ENCODE data around the gene ERICH6.

Gene ERICH6

DNA sequence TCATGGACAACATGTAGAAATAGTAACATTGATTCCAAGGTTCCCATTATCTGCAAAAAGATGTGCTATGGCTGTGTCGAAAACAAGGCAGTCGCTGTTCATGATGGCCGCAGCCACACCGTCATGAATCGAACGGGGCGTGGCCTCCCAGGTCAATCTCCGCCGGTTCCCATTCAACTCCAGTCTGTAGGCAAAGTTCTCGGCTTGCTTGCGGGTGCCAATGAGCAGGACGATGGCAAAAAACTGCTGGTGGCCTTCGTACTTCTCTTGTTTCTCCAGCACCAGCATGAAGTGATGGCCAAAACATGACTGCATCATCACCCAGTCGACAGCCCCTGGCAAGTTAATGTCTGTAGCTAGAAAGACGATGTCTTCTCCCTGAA lies 38.4 kb upstream of the ERICH6 start:
- H3K4me3 ChIP-seq (ENCODE audit: low read length) = no peak overlapping the region
- H3K9me3 ChIP-seq (ENCODE audit: insufficient read depth, low read depth, low read length) = no peaks in the 10 kb centered on the region
- no peaks in the 10 kb centered on the region for H3K36me3 ChIP-seq (ENCODE audit: insufficient read depth, low read depth, low read length)
- peaks cover 9% of the 10 kb centered on the region; the same call in 1 of the 2 replicates for H3K4me1 ChIP-seq (ENCODE audit: insufficient read depth, low read length)
- no peaks in the 10 kb centered on the region for H3K27me3 ChIP-seq (ENCODE audit: insufficient read depth, low read length)
- no peak overlapping the region for H3K27ac ChIP-seq (ENCODE audit: low read length)
- H3K9ac ChIP-seq (ENCODE audit: low read depth, low read length) = no peak overlapping the region

DNA sequence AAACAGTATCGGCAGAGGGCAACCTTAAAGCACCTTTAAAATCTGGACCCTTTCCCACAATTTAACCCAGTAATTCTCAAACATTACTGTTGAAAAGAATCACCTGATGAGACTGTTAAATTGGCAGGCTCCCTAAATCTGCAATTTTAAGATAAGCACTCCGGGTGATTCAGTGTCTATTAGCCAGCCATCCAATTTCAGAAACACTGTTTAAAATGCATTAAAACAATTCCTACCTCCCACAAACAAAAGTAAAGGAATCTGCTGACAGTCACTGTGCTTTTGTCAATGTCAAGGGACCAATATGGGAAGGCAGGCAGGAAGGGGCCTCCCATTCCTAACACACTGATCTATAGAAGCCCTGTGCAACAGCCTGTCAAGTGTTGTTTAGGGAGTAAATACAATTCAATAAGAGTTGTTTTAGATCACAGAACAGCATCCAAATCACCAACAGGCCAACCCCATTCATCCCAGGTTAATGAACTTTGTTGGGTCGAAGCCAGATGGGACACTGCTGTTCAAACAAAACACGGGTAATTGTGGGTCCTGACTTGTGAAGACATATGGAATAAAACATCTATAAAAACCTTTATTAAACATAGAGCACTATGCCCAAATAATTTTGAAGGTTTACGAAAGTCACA lies 37.9 kb upstream of the ERICH6 start:
- H3K4me3 ChIP-seq (ENCODE audit: low read length) = no peak overlapping the region
- no peaks in the 10 kb centered on the region for H3K9me3 ChIP-seq (ENCODE audit: insufficient read depth, low read depth, low read length)
- H3K36me3 ChIP-seq (ENCODE audit: insufficient read depth, low read depth, low read length) = no peaks in the 10 kb centered on the region
- H3K9ac ChIP-seq (ENCODE audit: low read depth, low read length) = no peak overlapping the region
- peaks cover 10% of the 10 kb centered on the region for H3K4me1 ChIP-seq (ENCODE audit: insufficient read depth, low read length)
- H3K27ac ChIP-seq (ENCODE audit: low read length) = no peak overlapping the region
- no peaks in the 10 kb centered on the region for H3K27me3 ChIP-seq (ENCODE audit: insufficient read depth, low read length)

DNA sequence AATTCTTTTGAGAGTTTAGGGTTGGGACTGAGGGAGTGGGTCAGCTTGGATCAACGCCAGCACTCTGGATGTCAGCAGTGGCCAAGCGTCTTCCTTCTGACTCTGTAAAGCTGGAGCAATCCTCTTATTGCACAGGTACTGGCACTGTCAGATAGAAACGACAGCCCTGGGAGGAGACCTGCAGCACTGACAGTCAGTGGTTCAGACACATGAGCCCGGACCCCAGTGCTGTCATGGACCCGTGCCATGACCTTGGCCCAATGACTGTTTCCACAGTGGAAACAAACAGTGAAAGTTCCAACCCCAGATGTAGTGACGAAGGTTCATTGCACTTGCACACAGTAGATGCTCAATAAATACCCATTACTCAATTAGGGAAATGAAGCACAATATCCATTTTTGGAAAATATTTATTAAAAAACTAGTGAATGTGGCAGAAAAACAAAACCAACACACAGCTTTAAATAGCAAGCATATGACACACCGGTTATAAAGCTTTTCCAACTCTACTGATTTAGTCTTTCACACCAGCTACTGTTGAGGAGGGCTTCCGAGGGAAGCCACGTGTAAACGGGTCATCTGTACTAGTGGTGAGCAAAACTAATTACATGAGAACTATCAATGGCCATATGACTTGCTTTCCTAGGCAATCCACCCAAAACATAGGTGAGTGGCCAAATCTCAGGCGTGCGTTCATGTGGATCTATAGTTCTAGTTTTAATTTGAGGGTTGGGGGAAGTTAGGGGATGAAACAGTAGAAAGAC lies 37.2 kb upstream of the ERICH6 start:
- H3K27ac ChIP-seq (ENCODE audit: low read length) = no peak overlapping the region
- peaks cover 17% of the 10 kb centered on the region for H3K4me1 ChIP-seq (ENCODE audit: insufficient read depth, low read length)

DNA sequence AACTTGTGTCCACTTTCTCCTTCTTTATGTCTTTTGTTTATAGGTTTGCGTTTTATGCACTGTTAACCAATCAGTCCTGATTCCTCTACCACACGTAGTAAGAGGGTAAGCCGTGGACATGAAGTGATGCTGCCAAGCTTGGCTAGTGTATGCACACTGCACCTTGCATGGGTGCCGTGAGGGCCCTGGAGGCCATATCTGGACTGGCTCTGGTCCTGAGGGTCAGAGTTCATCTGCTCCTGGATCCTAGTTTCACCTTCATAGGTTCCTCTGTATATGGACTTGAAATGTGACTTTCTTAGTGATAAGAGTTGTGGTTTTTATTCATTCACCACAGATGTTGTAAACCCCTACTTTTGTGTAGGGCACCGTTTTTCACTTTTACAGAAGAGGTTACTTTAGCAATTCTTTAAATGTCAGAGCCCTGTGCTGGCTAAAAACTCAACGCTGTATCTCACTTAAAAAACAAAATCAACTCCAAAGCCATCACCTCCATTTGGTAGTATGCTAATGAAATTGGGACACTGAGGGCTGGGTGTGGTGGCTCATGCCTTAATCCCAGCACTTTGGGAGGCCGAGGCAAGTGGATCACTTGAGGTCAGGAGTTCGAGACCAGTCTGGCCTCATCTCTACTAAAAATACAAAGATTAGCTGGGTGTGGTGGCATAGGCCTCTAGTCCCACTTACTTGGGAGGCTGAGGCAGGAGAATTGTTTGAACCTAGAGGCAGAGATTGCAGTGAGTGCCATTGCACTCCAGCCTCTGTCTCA lies 36.3 kb upstream of the ERICH6 start:
- no peaks in the 10 kb centered on the region for H3K27me3 ChIP-seq (ENCODE audit: insufficient read depth, low read length)
- no peak overlapping the region for H3K9ac ChIP-seq (ENCODE audit: low read depth, low read length)
- no peak overlapping the region for H3K27ac ChIP-seq (ENCODE audit: low read length)
- H3K36me3 ChIP-seq (ENCODE audit: insufficient read depth, low read depth, low read length) = no peaks in the 10 kb centered on the region
- peaks cover 21% of the 10 kb centered on the region for H3K4me1 ChIP-seq (ENCODE audit: insufficient read depth, low read length)
- H3K4me3 ChIP-seq (ENCODE audit: low read length) = no peak overlapping the region
- no peaks in the 10 kb centered on the region for H3K9me3 ChIP-seq (ENCODE audit: insufficient read depth, low read depth, low read length)

More for the DNA sequence above, 37.2 kb upstream of the ERICH6 start:
- no peak overlapping the region for H3K9ac ChIP-seq (ENCODE audit: low read depth, low read length)
- no peaks in the 10 kb centered on the region for H3K27me3 ChIP-seq (ENCODE audit: insufficient read depth, low read length)
- H3K4me3 ChIP-seq (ENCODE audit: low read length) = no peak overlapping the region
- no peaks in the 10 kb centered on the region for H3K9me3 ChIP-seq (ENCODE audit: insufficient read depth, low read depth, low read length)
- no peaks in the 10 kb centered on the region for H3K36me3 ChIP-seq (ENCODE audit: insufficient read depth, low read depth, low read length)

DNA sequence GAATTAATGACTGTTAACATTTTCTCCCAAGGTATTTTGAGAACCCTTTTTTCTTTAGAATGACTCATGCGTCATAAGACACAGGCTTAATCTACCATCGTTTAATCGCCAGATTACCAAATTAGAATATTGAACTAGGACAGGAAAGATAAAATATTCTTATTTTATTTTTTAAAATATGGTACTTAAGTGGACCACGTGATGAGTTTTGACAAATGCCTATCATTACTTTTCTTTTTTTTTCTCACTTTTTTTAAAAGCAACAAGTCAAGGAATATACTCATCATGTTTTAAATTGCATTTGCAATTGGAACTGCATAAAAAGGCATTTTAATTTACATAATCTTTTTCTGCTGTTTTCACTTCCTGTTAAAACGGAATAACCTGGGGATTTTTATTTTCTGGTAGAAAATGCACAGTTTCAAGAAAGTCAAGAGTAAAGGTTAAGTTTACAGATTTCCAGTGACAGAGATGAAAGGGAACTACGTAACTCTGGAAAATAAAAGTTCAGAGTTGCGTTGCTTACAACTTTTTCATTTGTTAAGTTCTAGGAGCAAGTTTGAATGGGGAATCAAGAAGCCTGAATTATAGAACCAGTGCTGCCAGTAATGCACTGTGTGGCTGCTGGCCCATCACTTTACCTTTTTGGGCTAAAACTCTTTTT lies 35.6 kb upstream of the ERICH6 start:
- Histone ChIP-seq H3K4me3 (ENCODE audit: low read length) (no peak overlapping the region), H3K36me3 (ENCODE audit: insufficient read depth, low read depth, low read length) (no peaks in the 10 kb centered on the region), H3K27ac (ENCODE audit: low read length) (no peak overlapping the region), H3K9me3 (ENCODE audit: insufficient read depth, low read depth, low read length) (no peaks in the 10 kb centered on the region), H3K27me3 (ENCODE audit: insufficient read depth, low read length) (no peaks in the 10 kb centered on the region), H3K9ac (ENCODE audit: low read depth, low read length) (no peak overlapping the region), H3K4me1 (ENCODE audit: insufficient read depth, low read length) (peaks cover 21% of the 10 kb centered on the region)

DNA sequence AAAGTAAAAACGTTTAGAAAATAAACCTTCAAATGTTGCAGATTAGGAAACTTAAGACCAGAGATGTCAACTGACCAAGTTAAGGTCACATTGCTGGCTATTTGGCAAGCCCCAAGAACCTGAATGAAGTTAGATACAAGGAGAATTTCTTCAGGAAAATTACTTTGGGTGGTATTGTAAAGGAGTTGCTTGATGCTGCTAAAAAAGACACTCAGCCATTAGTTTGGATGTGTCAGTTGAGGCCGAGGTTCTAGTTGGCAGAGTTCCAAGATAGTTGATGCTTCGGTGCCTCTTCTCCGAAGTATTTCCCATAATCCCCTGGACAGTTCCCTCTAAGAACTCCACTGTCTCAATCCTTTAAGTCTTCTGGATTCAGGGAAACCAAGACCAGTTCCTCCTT lies 35.0 kb upstream of the ERICH6 start:
- Histone ChIP-seq H3K36me3 (ENCODE audit: insufficient read depth, low read depth, low read length) (no peaks in the 10 kb centered on the region), H3K9me3 (ENCODE audit: insufficient read depth, low read depth, low read length) (no peaks in the 10 kb centered on the region), H3K27ac (ENCODE audit: low read length) (no peak overlapping the region), H3K27me3 (ENCODE audit: insufficient read depth, low read length) (no peaks in the 10 kb centered on the region), H3K9ac (ENCODE audit: low read depth, low read length) (no peak overlapping the region), H3K4me3 (ENCODE audit: low read length) (no peak overlapping the region), H3K4me1 (ENCODE audit: insufficient read depth, low read length) (peaks cover 21% of the 10 kb centered on the region)

DNA sequence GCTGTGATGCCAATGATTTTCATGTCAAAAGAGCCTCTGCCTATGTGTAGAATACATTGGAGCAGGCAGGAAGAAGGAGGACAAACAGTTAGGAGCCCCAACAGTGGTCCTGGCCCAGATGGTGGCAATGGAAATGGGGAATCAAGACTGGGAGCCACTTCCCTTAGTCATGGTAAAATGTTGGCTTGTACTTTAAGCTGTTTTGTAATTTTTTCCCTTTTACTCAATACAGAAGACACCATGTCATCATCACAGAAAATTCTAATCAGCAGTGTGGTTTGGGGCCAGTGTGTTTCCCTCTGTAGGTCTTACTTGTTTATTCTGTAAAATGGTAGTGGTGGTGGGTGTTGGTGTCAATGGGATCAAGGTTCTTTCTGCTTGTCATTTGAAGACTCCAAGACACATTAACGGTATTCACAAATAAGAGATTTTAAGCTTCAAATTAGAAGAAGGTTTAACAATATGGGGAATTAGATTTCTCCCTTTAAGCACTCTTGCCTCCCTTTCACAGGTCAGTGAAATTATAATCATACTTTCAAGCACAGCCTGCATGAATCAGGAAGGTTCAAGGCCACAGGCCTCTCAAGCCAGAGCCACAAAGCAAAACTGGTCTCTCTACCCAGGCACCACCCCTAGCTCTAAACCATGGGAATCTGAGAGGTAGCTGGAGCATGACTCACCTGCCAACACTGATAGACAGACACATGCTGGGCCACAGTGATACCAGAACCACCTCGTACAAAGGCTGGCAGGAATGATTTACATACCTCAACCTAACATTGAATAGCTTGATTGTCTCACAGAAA lies 34.4 kb upstream of the ERICH6 start:
- Histone ChIP-seq H3K36me3 (ENCODE audit: insufficient read depth, low read depth, low read length) (no peaks in the 10 kb centered on the region), H3K4me1 (ENCODE audit: insufficient read depth, low read length) (peaks cover 21% of the 10 kb centered on the region), H3K9me3 (ENCODE audit: insufficient read depth, low read depth, low read length) (no peaks in the 10 kb centered on the region), H3K27ac (ENCODE audit: low read length) (no peak overlapping the region), H3K27me3 (ENCODE audit: insufficient read depth, low read length) (no peaks in the 10 kb centered on the region), H3K4me3 (ENCODE audit: low read length) (no peak overlapping the region), H3K9ac (ENCODE audit: low read depth, low read length) (no peak overlapping the region)

DNA sequence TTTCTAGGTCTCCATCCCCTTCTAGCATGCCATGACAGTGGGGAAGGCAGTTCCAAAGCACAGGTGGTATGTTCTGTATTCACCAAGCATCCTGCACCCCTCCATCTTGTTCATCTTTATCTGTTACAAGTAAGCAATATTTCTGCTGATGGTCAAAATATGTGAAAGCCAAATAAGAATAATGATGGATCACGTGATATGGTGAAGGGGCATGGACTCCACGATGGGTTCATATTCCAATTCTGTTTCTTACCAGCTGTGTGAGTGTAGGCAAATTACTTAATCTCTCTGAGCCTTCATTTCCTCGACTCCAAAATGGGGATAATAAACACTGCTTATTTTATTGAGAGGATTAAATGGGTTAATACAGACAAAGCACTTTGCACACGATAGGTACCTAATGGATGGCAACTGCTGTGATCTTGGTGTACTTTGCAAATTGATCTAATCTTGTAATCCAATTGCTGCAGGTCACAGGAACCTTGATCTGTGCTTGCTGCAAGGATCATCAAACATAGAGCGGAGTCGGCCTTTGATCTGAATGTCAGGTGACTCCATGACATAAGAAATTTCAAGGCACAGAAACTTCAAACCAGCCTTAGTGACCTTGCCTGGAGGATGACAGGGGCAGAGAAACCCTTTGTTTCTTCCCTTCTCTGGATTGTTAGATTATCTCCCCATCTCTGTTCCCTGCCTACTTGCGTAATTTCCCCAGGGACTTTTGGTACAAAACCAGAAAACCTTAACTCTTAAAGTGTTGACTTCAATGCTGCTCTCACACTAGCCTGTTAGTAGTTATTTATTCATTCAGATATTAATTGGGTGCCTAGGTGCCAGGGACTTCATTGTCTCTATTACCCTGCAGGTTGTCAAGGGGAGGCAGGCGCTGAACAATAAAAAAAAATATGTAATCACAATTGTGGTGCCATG lies 33.4 kb upstream of the ERICH6 start:
- H3K27me3 ChIP-seq (ENCODE audit: insufficient read depth, low read length) = no peaks in the 10 kb centered on the region
- peaks cover 21% of the 10 kb centered on the region for H3K4me1 ChIP-seq (ENCODE audit: insufficient read depth, low read length)
- H3K4me3 ChIP-seq (ENCODE audit: low read length) = no peak overlapping the region
- no peaks in the 10 kb centered on the region for H3K9me3 ChIP-seq (ENCODE audit: insufficient read depth, low read depth, low read length)
- no peak overlapping the region for H3K27ac ChIP-seq (ENCODE audit: low read length)
- no peak overlapping the region for H3K9ac ChIP-seq (ENCODE audit: low read depth, low read length)
- no peaks in the 10 kb centered on the region for H3K36me3 ChIP-seq (ENCODE audit: insufficient read depth, low read depth, low read length)

DNA sequence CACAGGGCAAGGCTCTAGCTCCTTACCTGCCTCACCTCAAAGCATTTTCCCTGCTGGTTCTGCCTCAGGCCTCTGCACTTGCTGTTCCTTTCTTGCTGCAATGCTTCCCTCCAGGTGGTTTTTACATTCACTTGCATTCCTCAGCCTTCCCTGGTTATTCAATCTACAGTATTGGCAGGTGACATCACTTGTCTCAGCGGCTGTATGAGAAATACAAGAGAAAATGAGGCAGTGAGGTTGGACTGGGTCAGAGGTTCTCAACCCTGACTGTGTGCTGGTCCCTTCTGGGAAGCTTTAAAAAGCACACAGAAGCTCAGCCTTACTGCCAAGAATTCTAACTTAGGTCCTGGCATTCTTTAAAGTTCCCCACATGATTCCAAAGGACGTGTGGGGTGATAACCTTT lies 32.6 kb upstream of the ERICH6 start:
- Histone ChIP-seq H3K27me3 (ENCODE audit: insufficient read depth, low read length) (no peaks in the 10 kb centered on the region), H3K9ac (ENCODE audit: low read depth, low read length) (no peak overlapping the region), H3K4me1 (ENCODE audit: insufficient read depth, low read length) (peaks cover 21% of the 10 kb centered on the region), H3K36me3 (ENCODE audit: insufficient read depth, low read depth, low read length) (no peaks in the 10 kb centered on the region), H3K9me3 (ENCODE audit: insufficient read depth, low read depth, low read length) (no peaks in the 10 kb centered on the region), H3K4me3 (ENCODE audit: low read length) (no peak overlapping the region), H3K27ac (ENCODE audit: low read length) (no peak overlapping the region)

DNA sequence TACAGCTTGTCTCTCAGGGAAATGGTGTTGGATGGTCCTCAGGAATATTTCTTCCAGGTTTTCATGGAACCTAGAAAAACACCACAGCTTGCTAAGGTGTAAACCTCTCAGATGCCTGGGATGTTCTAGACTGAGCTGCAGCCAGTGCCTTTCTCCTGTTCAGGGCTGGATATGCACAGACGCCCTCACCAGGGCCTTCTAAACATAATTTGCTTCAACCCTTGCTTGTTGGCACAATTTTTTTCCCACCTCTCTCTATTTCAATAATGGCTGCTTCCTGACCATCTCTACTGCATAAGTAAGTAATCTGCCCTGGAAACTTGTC lies 31.0 kb upstream of the ERICH6 start:
- Histone ChIP-seq H3K27me3 (ENCODE audit: insufficient read depth, low read length) (no peaks in the 10 kb centered on the region), H3K9me3 (ENCODE audit: insufficient read depth, low read depth, low read length) (no peaks in the 10 kb centered on the region), H3K36me3 (ENCODE audit: insufficient read depth, low read depth, low read length) (no peaks in the 10 kb centered on the region), H3K9ac (ENCODE audit: low read depth, low read length) (no peak overlapping the region), H3K27ac (ENCODE audit: low read length) (no peak overlapping the region), H3K4me3 (ENCODE audit: low read length) (no peak overlapping the region), H3K4me1 (ENCODE audit: insufficient read depth, low read length) (peaks cover 21% of the 10 kb centered on the region)

Data from iPS-20b (cell line).